Stimulated activated CD8-positive, alpha-beta memory T cell treated with anti-CD3 and anti-CD28 coated beads, Interleukin-15, amount 100 ng/mL, for 24 hours (primary cell): ENCODE results near the gene SRSF6.
A peak's percentile ranks its signal among the peaks of the same experiment; 100 is the strongest.
"Not testable (repeated sequence)": the region's sequence is repeated elsewhere in the genome, so short reads cannot be mapped to it uniquely, and the experiment has no call there.

Source experiments
- DNase-seq: peaks from one replicate; pipeline ENCODE4 v3.0.0-alpha.2; 2020; ENCODE audit warnings: low read depth

The SRSF6 gene

GRCh38 chr20:43457640-43458421, at the start of gene SRSF6:
Gene SRSF6 (plus strand): TSS chr20:43457896. CDS start chr20:43458034, 138 bp downstream.
- DNase-seq = peak; percentile 88

GRCh38 chr20:43408848-43409576, 48.7 kb upstream of the SRSF6 start:
- DNase-seq = no peak

GRCh38 chr20:43409577-43409913, 48.2 kb upstream of the SRSF6 start:
- DNase-seq = no peak

- DNase-seq = no peak
These were observed 41.9 kb upstream of the SRSF6 start for GRCh38 chr20:43415661-43416430.

DNA sequence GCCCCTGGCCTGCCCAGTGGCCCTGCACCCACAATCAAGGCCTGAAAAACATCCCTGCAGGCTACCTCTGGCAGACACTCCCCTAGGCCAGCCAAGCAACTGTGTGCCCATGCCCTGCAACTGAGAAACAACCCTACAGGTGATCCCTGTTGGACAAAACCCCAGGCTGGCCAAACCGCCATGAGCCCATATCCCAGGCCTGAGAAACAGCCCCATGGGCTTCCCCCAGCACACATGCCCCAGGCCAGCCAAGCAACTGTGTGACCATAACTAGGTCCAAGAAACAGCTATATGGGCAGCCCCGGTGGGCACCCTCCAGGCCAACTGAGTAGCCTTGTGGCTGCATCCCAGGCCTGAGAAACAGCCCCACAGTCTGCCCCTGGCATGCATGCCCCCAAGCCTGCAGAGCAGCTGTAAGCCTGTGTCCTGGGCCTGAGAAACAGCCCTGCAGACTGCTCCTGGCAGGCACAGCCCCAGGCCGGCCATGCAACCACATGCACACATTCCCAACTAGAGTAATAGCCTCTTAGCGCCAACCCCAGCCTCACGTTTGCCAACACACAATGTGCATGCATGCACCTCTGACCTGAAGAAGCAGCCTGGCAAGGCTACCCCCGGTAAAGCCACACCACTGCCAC, 41.0 kb upstream of the SRSF6 start:
- DNase-seq = no peak

DNA sequence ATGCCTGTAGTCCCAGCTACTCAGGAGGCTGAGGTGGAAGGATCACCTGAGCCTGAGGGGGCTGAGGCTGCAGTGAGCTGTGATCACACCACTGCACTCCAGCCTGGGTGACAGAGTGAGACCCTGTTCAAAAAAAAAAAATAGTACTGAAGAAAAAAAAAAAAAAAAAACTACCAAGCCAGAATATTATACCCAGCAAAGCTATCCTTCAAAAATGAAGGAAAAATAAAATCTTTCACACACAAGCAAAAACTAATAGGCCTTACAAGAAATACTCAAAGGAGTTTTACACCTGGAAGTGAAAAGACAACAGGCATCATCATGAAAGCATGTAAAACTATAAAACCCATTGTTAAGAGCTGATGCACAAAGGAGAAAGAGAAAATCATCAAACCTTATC, 37.5 kb upstream of the SRSF6 start:
- no peak for DNase-seq

DNA sequence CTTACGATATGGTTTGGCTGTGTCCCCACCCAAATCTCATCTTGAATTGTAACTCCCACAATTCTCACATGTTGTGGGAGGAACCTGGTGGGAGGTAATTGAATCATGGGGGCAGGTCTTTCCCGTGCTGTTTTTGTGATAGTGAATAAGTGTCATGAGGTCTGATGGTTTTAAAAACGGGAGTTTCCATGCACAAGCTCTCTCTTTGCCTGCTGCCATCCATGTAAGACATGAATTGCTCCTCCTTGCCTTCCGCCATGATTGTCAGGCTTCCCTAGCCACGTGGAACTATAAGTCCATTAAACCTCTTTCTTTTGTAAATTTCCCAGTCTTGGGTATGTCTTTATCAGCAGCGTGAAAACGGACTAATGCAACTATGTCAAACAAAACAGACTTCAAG, 36.8 kb upstream of the SRSF6 start:
- not testable (repeated sequence) for DNase-seq

DNA sequence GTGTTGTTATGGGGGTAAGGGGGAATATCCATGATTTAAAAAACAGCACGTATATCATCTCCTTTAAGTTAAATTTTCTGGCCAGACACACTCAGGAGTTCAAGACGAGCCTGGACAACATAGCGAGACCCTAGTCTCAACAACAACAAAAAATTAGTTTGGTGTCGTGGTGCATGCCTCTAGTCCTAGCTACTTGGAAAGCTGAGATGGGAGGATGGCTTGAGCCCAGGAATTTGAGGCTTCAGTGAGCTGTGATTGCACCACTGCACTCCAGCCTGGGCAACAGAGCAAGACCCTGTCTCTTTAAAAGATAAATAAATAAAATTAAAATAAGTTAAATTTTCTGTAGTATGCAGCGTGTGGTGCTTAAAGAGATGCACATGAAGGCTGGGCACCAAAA, 31.5 kb upstream of the SRSF6 start:
- no peak for DNase-seq

DNA sequence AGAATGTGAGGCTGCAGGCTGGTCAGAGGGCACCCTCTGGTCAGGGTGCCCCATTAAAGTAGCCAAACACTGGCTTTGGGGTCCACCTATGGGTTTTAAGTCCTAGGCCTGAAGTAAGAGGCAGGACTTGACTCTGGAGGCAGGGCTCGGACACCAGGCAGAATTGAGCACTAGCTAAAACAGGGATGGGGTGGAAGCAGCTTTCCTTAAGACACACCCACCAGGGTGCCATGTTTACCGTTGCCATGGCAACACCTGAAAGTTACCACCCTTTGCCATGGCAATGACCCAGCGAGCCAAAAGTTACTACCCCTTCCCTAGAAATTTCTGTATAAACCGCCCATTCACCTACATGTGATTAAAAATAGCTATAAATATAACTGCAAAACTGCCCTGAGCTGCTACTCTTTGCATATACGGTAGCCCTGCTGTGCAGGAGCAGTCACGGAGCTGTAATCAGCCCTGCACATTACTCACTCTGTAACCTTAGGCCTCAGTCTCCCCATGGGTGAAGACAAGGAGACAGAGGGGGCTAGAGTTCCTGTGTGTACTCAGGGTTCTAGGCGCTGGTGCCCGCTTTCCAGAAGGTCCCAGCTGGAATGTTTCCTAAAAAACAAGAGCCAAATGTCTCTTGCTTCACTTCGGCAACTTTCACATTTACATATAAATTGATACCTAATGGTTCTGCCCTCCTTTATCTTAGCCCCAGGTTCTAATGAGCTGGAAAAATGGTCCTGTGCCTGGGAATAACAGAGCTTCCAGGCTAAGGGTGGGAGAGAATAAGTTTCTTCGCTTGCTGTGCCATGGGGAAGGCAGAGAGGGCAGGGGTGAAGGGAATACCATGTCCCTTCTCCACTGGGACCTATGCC, 27.2 kb upstream of the SRSF6 start:
- DNase-seq = no peak

DNA sequence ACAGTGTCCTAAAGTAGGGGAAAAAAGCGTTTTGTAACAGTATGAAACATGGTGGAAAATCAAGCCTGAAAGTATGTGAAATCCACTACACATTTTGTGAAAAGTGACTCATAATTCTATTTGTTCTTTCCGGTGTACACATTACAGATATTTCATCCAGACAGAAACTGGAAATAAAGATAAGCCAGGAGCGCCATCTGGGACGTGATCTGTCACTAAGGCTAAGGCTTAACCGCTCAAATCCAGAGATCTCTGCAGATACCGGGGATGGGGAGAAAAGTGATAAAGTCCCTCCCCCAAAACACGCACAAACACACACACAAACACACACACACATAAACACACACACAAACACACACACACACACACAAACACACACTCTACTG, 26.6 kb upstream of the SRSF6 start:
- no peak for DNase-seq

DNA sequence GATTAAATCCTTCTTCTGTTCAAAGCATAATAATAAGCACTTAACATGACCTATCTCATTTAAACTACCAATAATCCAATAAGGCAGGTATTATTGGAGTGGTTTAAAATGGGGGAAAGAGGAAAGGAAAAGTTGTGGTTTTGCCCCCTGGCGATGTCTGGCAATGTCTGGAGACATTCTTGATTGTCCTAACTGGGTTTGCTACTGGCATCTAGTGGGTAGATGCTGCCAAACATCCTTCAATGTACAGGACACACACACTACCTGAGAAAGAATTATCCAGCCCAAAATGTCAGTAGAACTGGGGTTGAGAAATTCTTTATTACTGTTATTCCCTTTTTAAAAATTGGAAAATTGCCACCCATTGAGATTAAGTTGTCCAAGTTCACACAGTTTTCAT, 25.2 kb upstream of the SRSF6 start:
- DNase-seq = no peak

DNA sequence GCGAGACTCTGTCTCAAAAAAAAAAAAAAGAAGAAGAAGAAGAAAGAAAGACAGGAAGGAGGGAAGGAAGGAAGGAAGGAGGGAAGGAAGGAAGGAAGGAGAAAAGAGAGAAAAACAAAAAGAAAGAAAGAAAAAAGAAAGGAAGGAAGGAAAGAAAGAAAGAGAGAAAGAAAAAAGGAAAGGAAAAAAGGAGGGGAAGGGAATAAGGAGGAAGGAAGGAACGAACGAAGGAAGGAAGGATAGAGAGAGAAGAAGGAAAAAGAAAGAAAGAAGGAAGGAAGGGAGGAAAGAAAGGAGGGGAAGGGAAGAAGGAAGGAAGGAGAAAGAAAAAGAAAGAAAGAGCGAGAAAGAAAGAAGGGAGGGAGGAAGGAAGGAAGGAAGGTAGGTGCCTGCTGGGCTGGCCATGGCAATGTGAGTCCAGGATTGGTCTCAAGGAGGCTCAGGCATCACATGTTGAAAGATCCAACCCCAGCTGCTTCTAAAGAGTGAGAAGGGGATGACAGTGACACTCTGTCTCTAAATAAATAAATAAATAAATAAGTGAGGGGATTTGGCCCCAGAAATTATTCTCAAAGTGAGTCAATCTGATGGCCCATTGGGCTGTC, 24.3 kb upstream of the SRSF6 start:
- no peak for DNase-seq

- no peak for DNase-seq
These were observed 23.1 kb upstream of the SRSF6 start for GRCh38 chr20:43434565-43434964.

DNA sequence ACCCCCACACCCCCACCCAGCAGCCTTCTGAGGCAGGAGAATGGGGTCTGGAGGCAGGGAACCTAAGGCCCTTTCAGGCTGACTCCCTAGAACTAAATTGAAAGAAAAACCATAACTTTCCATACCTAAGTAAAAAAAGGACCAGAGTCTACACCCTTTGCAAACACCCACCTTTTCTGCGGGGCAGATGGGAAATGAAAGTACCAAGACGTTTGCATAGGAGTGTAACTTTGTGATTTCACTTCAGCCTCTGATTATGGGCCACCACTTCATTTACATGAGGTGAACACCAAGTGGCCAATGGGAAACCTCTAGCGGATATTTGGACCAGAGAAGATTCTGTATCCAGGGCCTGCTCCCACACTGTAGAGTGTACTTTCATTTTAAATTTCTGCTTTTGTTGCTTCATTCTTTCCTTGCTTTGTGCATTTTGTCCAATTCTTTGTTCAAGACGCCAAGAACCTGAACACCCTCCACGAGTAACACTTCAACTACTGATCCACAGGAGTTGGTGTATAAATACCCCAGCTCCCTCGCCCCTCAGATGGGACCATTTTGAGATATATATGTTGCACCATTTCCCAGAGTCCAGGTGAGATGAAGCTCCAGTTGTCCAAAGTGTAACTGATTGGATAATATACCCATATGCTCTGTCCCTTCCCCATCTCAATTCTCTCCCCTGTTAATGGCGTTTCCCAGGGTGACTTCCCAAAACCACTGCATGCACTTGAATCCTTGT, 18.9 kb upstream of the SRSF6 start:
- no peak for DNase-seq

DNA sequence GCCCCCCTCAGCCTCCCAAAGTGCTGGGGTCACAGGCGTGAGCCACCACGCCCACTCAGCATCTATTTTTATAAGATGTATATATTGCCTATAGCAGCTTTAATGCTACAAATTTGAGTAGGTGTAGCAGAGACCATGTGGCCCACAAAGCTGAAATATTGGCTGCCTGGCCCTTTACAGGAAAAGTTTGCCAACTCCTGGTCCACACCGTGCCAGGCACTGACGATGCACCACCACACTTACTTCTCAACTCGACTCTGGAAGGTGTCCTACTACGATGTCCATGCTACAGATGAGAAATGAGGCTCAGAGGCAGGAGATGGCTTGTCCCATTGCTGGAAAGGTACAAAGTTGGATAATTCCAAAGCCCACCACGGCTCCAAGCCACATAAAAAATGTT, 17.2 kb upstream of the SRSF6 start:
- no peak for DNase-seq

DNA sequence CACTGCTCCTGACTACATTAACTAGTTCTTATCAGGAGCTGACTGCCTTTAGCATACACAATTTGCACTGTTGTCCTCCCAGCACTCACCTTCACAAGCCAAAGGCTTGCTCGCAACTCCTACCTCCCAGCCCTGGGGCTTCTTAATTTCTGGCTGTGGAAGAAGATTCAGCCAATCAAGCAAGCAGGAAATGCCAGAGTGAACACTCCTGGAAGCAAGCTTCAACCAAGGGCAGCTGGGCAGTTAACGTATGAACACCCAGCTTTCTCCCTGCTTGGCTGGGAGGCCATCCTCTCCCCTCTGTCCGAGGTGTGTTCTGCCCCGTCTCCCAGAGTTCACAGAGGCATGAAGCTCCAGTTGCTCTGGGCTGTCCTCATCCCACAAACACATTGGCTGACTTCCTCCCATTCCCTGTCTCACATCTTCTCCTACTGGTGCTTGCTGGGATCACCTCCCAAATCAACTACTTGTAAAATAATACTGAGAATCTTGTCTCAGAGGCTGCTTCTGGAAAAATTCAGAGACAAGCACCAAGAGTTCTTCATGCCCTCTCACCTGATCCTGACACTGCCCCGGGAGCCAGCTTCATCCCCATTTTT, 15.3 kb upstream of the SRSF6 start:
- no peak for DNase-seq

DNA sequence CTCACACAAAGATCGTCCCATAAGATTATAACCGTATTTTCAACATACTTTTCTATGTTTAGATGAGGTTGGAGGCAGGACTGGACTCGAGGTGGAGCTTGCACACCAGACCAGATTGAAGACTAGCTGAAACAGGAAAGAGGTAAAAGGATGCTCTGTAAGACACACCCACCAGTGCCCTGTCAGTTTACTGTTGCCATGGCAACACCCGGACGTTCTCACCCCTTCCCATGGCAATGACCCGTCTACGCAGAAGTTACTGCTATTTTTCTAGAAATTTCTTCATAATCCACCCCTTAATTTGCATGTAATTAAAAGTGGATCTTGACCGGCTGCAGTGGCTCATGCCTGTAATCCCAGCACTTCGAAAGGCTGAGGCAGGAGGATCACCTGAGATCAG, 13.6 kb upstream of the SRSF6 start:
- DNase-seq = no peak

GRCh38 chr20:43446361-43446879, 11.3 kb upstream of the SRSF6 start:
- no peak for DNase-seq

GRCh38 chr20:43448431-43448747, 9.3 kb upstream of the SRSF6 start:
- DNase-seq = not testable (repeated sequence)
